AG08395 (cell line): ENCODE results near the gene FGF14.

Experiments used
- DNase-seq: peaks from one replicate; pipeline ENCODE4 v3.0.0; 2012; ENCODE audit warnings: mixed read lengths, low spot score

FGF14 gene

DNA sequence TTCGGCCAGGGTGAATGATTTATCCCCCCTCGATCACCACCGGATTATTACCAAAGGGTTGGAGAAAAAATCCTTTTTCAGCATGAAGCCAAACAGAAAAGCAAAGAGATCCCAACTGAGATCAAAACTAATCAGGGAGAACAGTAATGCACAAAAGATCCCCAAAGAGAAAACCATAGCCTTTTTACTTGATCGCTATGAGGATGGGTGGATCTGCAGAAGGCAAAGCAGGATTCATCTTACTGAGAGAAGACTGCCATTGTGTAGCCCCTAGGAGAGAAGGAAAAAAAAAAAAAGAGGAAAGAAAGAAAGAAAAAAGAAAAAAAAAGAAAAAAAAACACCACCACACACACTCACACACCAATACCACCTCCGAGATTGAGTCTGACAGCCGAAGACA lies at the start of gene FGF14:
TSS of gene FGF14 (minus strand) at position 283 of the 400 bp plus-strand sequence.
- no peak for DNase-seq

DNA sequence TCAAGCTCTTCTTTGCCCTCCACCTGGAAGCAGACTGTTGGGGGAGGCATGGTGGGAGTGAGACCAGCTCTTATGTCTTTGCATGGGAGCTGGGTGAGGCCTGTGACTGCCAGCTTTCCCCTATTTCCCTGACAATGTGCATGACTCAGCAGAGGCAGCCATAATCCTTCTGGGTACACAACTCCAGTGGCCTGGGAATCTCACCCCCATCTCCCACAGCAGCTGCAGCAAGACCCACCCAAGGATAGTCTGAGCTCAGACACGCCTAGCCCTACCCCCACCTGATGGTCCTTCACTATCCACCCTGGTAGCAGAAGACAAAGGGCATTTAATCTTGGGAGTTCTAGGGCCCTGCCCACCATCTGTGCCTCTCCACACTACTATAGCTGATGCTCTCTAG lies 41.4 kb upstream of the FGF14 start:
- no peak for DNase-seq

DNA sequence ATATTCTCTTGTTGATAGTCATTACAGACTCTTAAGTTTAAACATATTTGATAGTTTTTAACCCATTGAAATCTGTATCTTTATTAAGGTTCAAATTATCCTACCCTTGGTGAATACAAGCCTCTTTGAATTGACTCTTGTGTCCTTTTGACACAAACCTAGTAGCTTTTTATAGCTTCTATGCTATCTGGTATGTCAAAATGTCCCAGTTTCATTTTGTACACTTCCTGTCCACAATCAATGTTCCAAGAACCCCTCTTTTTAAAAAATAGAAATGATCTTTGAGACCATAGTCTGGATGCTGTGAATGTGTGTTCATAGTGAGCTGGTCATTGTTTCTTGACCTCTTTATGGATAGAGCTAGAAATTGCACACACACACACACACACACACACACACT lies 39.2 kb upstream of the FGF14 start:
- no peak for DNase-seq

DNA sequence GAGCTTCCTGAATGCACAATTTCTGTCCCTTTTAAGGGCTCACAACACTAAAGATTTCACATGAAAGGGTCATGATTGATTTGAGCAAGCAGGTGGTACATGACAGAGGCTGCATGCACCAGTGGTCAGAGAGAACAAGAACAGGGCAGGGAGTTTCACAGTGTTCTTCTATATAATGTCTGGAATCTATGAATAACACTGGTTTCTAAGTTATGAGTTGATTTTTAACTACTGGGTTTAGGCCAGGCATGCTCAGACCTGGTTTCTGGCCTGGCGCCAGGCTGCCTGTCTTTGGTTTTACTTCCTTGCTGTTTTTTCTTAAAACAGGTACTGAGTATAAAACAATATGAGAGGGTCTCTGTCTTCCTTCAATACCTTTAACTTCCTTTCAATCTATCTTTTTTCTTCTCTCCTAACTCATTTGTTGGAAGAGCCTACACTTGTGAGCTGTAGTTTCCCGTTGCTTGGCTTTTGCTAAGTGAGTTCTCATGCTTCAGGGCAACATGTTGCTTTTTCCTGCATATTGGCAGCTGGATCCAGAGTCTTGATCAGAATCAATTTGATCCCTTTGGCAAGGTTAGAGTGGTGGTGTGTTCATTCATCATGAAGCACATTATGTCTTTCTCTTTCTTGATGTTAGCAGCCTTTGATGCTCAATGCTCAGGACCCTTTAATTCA lies 38.5 kb upstream of the FGF14 start:
- no peak for DNase-seq

DNA sequence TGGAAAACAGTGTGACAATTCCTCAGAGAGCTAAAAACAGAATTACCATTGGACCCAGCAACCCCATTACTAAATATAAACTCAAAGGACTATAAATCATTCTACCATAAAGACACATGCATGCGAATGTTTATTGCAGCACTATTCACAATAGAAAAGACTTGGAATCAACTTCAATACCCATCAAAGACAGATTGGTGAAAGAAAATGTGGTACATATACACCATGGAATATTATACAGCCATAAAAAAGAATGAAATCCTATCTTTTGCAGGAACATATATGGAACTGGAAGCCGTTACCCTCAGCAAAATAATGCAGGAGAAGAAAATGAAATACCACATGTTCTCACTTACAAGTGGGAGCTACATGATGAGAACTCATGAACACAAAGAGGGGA lies 20.8 kb upstream of the FGF14 start:
- DNase-seq, result no peak

DNA sequence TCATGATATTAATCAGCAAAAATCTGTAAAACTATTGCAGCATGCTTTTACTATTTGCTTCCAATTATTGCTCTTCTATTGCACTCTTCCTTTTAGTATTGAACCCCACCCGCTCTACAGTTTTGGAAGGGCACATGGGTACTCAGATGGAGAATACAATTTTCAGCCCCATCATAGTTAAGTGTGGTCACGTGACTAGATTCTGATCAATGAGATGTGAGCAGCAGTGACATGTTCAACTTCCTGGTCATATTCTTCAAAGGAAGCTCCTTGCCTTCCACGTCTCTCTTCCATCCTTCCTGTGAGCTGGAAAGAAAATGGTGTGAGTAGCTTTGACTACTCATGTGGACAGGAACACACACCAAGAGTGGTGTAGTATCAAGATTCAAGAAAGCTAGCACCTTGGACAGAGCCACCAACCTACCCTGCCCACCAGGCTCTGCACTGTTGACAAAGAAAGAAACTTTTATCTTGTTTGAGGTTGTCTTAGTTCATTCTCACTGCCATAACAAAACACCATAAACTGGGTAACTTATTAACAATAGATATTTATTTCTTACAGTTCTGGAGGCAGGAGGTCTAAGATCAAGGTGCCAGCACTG lies 3.8 kb upstream of the FGF14 start:
- DNase-seq, result no peak

DNA sequence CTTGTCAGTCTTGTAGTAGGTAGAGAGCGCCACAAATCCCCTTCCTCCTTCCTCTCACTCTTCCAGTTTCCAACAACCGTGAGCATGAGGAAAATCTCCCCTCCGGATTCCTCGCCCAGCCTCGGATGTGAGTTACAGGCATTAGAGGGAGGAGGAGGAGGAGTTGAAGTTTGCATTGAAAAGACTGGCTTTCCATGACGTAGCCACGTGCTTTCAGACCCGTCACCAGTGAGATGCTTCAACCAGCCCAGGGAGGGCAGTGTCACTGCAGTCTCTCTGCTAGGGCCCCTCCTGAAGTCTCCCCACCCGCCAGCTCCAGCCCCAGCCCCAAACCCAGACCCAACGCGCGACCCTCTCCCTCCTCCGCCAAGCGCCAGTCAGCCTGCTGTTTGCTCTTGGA lies 442 bp upstream of the FGF14 start:
- peak; percentile 9 for DNase-seq

DNA sequence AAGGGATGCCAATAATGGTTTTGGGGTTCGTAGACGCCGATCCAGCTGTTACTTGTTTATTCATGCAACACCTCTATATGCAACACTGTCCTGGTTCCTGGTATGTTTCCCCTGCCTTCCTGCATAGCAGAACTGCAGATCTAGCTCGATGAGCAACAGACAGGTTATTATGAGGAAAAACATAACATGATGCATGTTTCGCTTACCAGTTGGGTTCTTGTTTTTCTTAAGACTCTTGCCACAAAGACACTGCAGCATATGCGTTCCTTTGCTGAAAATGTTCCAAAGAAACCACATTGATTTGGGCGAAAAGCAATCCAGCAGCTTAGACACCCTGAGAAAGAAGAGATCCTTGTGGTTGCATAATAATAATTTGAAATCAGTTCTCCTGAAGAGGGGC lies 583 bp downstream of the FGF14 start:
- DNase-seq, result no peak

DNA sequence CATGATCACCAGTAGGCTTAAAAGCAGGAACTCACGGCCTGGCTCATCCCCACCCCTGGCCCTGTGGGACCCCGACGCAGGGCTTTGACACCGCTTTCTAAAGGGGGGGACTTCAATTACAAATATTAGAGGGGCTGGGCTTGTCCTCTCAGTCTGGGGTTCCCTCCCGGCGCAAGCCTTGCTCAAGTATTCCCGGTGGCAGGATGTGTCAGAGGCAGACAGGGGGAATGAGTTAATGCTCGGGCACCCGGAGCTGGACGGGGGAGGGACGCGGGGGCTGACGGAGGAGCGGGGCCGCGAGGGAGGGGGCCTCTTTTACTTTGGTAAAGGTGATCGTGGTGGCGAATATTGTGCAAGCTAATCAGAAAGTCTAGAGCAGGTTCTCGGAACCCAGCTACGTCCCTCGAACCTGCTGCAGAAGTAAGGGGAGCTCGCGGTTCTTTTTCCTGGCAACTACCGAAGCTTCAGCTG lies 1.1 kb downstream of the FGF14 start:
- peak; percentile 11 for DNase-seq

DNA sequence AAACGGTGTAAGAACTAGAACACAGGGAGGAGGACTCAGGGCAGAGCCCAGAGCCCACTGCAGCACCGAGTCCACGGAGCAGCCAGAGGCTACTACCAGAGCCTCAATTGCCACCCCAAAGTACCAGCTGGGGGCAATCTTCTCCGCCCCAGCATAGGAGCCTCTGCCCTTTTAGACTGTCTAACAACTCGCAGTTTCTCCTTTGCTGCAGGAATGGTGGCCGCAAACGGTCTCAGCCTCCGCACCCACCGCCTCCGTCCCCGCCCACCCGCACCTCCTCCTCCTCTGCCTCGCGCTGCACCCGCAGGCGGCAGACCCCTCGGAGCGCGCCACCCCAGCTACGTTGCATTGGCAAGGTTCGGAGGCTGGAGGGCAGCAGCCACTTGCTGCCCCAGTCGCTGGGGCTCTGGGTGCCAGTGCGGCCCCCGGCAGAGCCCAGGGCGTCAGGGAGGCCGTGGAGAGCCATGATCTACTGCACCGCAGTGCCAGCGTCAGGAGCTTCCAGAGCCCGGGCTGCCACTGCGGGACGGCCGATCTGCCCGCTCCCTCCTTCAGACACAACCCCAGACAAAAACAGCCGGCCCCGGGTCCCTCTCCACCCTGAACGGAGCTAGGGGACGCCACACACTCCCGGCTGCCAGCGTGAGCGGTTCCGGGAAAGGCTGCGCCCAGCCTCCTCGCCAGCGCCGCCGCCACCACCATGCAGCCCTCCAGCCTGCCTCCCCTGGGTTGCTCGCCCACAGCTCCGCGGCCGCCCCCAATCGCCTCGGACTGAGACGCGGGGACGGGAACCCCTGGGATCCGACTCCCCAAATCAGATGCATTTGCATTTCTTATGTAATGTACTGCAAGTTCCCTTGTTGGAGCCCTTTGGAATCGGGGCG lies 1.8 kb downstream of the FGF14 start:
- peak; percentile 9 for DNase-seq

DNA sequence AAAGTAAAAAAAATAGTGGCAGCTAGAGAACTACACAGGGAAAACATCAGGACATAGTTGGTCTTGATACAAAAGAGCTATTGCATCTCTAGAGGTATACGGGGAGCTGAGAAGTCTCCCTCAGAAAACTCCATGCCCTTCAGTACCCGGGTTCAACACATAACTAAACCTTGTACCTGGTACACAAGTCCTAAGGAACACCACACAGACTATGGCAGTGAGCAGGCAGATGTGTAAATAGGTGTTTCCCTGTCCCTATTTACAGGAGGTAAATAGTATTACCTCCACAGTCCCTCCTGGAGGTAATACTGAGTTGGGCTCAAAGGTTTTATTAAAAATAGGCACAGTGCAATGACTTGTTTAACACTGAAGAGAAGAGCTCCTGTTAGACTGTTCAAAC lies 5.9 kb downstream of the FGF14 start:
- no peak for DNase-seq

DNA sequence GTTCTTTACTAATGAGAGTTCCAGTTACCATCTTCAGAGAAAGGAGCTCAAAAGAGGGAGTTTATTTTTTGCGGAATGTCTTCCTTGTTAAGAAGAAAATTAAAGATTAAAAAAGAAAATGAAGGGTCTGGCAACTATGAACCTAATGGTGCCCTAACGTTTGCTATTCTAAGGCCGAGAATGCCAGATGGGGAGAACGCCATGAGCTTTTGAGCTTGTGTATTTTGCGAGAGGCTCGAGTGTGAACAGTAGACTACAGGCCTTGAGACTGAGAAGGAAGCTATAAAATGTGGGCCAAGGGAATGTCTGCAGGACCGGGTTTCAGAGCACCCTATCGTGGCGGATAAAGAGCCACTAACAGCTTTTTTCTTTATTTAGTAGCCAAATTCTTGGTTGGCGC lies 6.7 kb downstream of the FGF14 start:
- no peak for DNase-seq

DNA sequence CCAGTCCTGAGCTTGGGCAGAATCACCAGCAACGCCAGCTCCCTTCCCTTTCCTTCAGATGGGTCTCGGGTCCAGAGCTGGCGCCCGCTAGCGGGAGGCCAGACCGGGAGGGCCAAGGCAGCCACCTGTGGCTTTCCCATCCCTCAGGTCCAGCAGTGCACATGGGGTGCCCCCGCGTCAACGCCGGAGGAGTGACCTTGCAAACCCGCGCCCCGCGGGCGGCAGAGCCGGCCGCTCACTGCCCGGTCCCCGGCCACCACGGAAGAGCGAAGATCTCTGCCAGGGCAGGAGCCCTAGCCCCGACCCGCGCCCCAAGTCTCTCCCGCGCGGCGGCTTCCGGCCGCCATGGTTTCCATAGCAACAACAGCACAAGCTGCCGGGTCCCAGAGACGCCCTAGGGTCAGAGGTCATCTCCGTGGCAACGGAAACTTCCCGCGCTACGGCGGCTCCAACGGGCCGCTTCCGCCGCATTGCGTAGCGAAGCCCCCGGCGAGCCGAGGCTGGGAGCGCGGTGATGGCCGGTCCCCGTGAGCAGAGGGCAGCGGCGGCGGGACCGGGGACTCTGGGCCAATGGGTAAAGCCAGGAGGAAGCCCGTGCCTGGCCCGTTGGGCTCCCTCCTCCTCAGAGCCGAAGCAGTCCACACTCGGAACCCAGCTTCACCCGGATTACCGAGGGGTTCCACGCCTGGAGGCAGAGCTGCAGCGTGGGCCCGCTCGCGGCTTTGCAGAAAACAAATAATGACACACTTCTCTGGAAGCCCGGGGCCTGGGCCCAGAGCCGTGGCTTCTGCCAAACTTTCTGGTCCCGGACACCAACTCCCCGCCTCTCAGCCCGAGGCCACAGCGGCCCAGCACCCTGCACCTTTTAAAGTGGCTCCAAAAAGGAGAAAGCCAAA lies 7.4 kb downstream of the FGF14 start:
- peak; percentile 84 for DNase-seq

DNA sequence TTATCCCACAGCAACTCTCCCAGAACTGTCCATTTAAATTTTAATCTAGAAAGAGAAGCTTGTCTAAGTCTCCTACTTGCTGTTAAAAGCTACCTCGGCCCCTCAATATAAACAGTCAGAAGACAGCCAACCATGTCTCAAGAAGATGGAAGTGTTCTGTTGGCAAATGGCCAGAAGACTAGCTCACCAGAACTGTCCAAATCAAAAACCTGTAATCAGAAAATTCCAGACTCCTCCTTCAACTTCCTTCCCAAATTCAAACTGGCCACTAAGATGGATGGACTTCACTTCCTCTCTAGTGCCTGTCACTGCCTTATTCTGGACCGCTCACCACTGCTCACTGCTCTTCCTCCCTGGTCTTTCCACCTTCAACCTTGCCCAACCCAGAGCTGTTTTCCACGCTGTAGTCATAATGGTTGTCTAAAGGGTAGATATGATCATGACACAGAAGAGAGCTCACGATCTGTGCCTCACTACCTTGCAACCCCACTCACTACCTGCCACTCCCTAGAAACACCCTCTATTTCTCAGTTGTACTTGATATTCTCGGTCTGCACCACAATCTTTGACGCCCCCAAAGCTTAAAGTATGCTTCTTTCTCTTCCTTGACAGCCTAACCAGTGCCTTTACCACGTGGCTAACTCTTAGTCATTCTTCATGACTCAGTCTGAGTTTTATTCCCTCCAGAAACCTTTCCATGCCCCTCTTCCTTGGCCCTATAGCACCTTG lies 9.2 kb downstream of the FGF14 start:
- DNase-seq, result no peak

DNA sequence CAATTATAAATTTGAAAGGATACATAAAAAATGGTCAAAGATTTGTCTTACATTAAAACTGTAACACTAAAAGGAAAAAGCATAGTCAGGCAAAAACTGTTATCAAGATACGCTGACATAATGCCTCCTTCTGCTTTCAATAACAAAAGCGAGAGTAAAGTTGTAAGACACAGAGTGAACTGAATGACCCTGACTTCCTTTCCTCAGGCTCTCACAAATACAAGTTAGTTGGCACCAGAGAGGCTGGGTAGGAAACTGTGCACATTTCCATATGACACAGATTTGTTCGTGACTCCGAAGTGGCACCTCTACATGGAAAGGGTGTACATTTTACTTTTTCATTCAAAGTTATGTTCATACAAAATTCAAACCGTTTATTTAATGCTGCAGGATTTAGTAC lies 15.4 kb downstream of the FGF14 start:
- DNase-seq, result no peak

DNA sequence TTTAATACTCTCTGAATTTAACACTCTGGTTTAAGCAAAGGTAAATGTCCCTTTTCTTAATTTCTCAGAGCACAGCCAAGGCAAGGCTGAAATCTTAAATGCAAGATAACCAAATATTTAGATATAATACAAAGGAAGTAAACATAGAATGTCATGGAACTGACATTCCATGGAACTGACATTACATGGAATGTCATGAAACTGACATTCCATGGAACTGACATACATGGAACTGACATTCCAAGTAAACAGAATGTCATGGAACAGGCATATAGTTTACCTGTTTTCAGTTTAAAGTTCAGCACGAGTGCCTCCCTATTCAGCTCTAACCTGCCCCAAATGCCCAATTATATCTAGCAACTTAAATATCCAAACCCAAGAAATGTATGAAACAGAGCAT lies 21.8 kb downstream of the FGF14 start:
- no peak for DNase-seq

DNA sequence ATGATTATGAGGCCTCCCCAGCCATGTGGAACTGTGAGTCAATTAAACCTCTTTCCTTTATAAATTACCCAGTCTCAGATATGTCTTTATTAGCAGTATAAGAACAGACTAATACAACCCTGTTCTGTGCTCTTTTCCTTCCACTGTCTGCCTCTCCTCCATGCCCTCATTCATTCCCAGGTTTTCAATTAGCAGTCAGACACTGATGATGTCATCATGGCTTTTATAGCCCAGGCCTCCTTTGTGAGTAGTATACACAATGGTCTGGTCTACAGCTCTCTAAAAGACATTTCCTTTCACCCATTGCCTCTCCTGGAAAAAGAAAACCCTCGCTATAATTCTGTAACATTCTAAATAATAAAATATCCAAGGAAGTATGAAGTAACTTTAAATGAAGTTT lies 25.5 kb downstream of the FGF14 start:
- no peak for DNase-seq

DNA sequence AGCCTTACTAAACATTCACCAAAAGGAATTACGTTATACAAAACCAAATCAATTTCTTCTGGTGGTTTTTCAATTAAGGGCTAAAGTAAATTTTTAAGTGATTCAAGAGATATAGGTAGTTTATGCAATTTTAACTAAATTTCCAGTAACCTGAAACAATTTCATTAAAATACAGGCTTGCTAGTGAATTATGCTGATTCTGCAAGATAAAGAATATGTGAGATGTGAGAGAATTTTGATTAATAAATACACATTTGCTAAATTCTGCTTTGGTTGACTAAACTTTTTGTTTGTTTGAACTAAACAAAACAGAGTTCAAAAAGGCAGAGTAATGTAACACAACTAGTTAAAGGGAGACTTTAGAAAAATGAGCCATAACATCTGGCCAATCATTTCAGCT lies 27.1 kb downstream of the FGF14 start:
- DNase-seq, result no peak

DNA sequence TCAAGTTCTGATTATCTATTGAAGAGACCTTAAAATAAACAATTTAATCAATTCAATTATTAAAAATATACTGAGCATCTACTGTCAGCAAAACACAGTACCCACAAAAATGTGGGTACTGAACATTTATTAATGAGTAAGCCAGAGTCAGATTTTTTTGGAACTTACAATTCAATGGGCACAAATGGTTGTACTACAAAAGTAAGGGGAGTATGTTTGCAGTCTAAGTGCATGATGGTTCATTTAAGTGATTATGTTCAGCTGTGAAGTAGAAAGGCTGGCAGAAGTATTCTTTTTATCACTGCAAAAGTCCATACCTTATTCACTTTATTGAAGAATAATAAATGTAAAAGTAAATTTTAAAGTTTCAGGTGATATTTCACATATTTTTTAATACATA lies 27.6 kb downstream of the FGF14 start:
- no peak for DNase-seq

DNA sequence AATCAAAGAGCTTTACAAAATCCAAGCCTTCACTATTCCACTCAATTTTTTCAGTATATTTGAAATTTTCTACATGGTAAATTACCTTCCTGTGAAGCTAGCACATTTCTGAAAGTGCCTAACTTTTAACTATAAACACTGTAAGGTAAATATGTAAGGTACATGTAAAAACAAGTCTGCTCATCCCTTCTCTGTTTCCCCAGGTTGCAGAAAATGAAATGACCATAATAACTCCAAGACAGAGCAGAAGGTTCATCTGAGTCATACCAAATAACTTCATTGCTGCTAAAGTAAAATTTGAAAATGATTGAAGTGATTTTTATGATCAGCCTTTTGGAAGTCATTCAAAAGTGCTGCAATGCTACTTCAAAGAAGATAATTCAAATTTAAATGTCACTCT lies 28.6 kb downstream of the FGF14 start:
- DNase-seq, result no peak

DNA sequence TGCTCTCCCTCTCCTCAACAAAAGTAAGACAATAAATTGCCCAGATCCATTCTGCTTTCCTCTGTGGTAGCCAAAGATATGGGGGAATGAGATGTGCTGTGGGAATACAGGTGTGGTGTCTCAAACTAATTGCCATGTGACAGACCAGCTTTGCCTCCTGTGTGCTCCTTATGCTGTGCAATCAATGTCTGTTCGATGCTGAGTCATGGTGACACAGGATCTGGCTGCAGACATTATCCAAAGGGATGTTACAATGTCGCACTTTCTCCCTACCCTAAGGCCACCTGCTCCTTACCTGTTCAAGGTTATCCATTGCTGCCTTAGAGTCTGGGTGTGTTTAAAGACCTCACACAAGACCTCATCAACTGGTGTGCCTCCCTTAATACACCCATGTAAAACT lies 32.5 kb downstream of the FGF14 start:
- no peak for DNase-seq
